Upper lobe of right lung (tissue), 1 donor: ENCODE data around the gene NEK7. TPM values are rescaled to one million over a fixed set of nuclear protein-coding genes. Genes with fewer than 3 reads are reported as not detected.

Source experiments
- ATAC-seq: fragments of 200-7000 bp; cut with Tn5 transposase; one replicate; pipeline ENCODE4 v1.9.1; 2020; ENCODE audit warnings: mild to moderate bottlenecking, moderate library complexity
- DNase-seq: peaks from one replicate; pipeline ENCODE4 v3.0.0-alpha.2; 2020
- H3K27ac ChIP-seq: fragments of 200-600 bp; one replicate; pipeline ENCODE4 v1.8.0; 2022
- H3K27me3 ChIP-seq: fragments of 200-600 bp; one replicate; pipeline ENCODE4 v1.8.0; 2022; ENCODE audit warnings: mild to moderate bottlenecking
- H3K36me3 ChIP-seq: fragments of 200-600 bp; one replicate; pipeline ENCODE4 v1.8.0; 2022
- H3K4me1 ChIP-seq: fragments of 200-600 bp; one replicate; pipeline ENCODE4 v1.8.0; 2022
- H3K4me3 ChIP-seq: fragments of 200-600 bp; one replicate; pipeline ENCODE4 v1.8.0; 2022; ENCODE audit warnings: mild to moderate bottlenecking
- H3K9me3 ChIP-seq: fragments of 200-600 bp; one replicate; pipeline ENCODE4 v1.8.0; 2022
- intact Hi-C: fragments of 100-400 bp; cut with DNase I; formaldehyde crosslinking; loops from one replicate; pipeline ENCODE4 v1.11.0; 2022
- total RNA-seq: library from RNA; stranded (reverse); fragmentation: NEBNext Ultra II Directional; extraction: Animal tissue kit (Norgen Biotek cat#: 25700); gene quantifications from one replicate; pipeline ENCODE4 v1.2.1, GENCODE V29; 2021
- TF ChIP-seq, protein P1 (sequence below): fragments of 200-600 bp; IDR thresholded peaks from one replicate; pipeline ENCODE4 v1.8.0; 2022; ENCODE audit warnings: antibody characterized with exemption
- donor health status: DM: no; HTN: yes; CAD: no; lungs with severe emphysema.

NEK7 gene
- total RNA-seq, 1 donor from 2014 or later = 96.9 TPM

DNA sequence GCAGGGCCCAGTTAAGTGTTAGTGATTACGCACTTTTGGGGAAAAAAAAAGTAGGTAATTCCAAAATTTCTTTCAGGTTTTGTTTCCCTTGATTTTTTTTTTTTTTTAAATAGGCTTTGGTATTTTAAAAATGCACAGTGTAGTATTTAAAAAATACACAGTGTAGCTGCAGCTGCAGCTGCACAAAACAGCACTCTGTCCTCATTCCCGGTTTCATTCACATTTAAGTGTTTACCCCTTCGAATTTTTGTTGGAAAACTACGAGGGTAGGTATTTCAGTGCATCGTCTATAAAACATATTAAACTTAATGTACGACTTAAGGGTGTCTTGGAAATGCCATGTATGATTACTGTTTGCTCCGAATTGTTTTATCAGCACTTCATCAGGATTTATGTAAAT lies 3.4 kb downstream of the NEK7 start:
- no peaks in the 10 kb centered on the region for H3K36me3 ChIP-seq
- H3K4me1 ChIP-seq = peaks cover 23% of the 10 kb centered on the region
- ATAC-seq = no peak
- H3K27ac ChIP-seq = peak overlapping the region; percentile 97
- H3K9me3 ChIP-seq = no peaks in the 10 kb centered on the region
- H3K27me3 ChIP-seq = no peaks in the 10 kb centered on the region
- TF ChIP-seq, protein P1, sequence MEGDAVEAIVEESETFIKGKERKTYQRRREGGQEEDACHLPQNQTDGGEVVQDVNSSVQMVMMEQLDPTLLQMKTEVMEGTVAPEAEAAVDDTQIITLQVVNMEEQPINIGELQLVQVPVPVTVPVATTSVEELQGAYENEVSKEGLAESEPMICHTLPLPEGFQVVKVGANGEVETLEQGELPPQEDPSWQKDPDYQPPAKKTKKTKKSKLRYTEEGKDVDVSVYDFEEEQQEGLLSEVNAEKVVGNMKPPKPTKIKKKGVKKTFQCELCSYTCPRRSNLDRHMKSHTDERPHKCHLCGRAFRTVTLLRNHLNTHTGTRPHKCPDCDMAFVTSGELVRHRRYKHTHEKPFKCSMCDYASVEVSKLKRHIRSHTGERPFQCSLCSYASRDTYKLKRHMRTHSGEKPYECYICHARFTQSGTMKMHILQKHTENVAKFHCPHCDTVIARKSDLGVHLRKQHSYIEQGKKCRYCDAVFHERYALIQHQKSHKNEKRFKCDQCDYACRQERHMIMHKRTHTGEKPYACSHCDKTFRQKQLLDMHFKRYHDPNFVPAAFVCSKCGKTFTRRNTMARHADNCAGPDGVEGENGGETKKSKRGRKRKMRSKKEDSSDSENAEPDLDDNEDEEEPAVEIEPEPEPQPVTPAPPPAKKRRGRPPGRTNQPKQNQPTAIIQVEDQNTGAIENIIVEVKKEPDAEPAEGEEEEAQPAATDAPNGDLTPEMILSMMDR = no peak
- H3K4me3 ChIP-seq = peak overlapping the region; percentile 90
- intact Hi-C loops = no loop called here
- DNase-seq = no peak

DNA sequence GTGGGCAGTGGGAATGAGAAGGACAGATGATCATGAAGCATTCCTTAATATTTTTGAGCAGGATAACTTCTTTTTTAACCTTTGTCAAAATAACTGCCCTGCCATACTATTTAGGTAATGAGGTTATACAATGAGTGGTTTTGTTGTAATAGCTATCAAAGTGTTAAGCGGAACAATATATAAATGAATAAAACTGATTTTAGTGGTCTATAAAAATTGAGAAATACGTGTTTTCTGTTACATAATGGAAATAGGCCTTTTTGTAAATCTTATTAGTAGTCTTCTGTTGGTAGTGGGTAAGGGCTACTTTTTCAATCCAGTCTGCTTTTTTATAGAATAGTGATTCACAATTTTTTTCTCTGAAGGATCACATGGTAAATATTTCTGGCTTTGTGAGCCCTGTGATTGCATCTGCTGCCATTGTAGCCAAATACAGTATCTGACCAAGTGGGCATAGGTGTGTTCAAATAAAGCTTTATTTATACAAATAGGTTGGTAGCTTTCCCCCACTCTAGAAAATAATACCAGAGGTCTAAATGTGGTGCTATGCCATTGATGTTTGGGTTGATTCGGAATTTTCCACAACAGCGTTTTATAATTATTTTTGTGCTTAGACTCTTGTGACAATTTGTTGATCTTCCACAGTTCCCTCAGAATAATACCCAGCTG lies 4.3 kb downstream of the NEK7 start:
- intact Hi-C loops = no loop called here
- no peak overlapping the region for H3K4me3 ChIP-seq
- H3K27me3 ChIP-seq = no peaks in the 10 kb centered on the region
- TF ChIP-seq, protein P1 = no peak
- no peaks in the 10 kb centered on the region for H3K9me3 ChIP-seq
- ATAC-seq (no peak), DNase-seq (no peak)
- H3K27ac ChIP-seq = no peak overlapping the region
- H3K36me3 ChIP-seq = no peaks in the 10 kb centered on the region
- peaks cover 23% of the 10 kb centered on the region for H3K4me1 ChIP-seq

DNA sequence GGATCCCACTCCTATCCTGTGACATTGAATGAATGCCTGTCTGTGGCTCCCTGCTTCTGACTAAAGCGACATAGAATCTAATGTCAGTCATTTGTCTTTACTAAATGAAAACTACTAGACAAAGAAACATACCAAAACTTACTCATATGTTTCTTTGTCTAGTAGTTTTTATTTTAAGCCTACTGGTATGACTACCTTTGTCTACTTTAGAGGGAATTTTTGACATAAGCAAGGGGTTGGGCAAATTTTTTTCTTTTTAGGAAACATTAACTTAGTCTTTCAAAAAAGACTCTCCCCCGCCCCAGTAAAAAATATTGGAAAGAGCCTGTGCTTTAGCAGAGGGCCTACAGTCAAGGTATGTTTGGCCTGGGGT lies 4.9 kb downstream of the NEK7 start:
- TF ChIP-seq, protein P1 = no peak
- Histone ChIP-seq H3K4me3 (no peak overlapping the region), H3K4me1 (peaks cover 30% of the 10 kb centered on the region), H3K9me3 (no peaks in the 10 kb centered on the region), H3K27me3 (no peaks in the 10 kb centered on the region), H3K36me3 (no peaks in the 10 kb centered on the region), H3K27ac (peak overlapping the region; percentile 27)
- DNase-seq (no peak), ATAC-seq (no peak)
- intact Hi-C loops = no loop called here

DNA sequence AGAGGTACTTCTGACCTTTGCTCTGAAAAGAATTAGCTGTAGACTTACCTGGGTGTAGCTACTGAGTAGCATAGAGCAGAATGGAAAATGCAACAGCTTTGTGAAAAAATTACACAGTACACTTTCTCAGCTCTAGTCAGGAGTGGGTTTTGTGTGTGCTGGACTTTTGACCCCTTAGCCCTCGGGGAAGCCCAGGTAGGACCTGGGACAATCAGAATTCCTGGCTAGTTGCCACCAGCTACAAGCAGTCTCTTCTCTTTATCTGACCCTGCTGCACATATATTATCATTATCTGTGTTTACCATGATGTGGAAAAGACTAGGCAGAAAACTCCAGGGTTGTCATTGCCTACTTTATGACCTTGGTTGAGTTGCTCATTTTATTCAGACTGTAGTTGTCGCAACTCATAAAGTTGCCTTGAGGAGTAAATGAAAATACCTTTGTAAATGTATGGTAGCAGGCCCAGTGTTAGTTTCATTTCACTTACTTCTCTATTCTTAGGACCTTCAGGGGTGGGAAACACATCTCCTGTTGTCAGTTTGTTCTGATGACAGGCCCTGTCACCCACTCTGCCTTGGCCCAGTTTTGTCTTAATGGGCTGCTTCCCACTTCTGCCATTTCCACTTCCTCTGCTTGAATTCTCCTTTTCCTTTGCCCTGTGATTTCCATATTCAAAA lies 5.4 kb downstream of the NEK7 start:
- Histone ChIP-seq H3K27ac (peak overlapping the region; percentile 27), H3K36me3 (no peaks in the 10 kb centered on the region), H3K27me3 (no peaks in the 10 kb centered on the region), H3K4me1 (peaks cover 35% of the 10 kb centered on the region), H3K4me3 (no peak overlapping the region), H3K9me3 (no peaks in the 10 kb centered on the region)
- DNase-seq (no peak), ATAC-seq (peak; percentile 48)
- intact Hi-C loops = no loop called here
- TF ChIP-seq, protein P1 = no peak

DNA sequence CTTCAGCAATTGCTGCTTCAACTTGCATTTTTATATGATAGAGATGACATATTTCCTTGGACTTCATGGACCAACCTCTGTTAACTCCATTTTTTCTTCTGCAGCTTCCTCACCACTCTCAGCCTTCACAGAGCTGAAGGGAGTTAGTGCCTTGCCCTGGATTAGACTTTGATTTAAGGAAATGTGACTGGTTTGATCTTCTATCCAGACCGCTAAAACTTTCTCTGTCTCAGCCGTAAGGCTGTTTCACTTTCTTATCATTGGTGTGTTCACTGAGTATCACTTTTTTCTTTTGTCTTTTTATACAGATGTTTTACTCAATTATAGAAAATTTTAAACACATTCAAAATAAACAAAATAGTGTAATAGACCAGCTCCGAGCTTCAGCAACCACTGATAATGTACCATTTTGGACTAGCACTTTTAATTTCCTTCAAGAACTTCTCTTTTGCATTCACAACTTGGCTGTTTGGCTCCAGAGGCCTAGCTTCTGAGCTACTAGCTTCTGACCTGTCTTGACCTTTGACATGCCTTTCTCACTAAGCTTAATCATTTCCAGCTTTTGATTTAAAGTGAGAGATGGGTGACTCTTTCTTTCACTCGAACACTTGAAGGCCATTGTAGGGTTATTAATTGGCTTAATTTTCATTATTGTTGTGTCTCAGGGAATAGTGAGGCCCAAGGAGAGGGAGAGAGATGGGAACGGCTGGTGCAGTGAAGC lies 9.3 kb downstream of the NEK7 start:
- no peak overlapping the region for H3K27ac ChIP-seq
- no peak overlapping the region for H3K4me3 ChIP-seq
- no peaks in the 10 kb centered on the region for H3K27me3 ChIP-seq
- H3K4me1 ChIP-seq = peaks cover 47% of the 10 kb centered on the region
- TF ChIP-seq, protein P1 = no peak
- H3K36me3 ChIP-seq = no peaks in the 10 kb centered on the region
- ATAC-seq (no peak), DNase-seq (no peak)
- H3K9me3 ChIP-seq = no peaks in the 10 kb centered on the region
- intact Hi-C loops = no loop called here
